ENCODE measurements around the gene PTTG2.
A peak's percentile ranks its signal among the peaks of the same experiment; 100 is the strongest.
"Not testable (repeated sequence)": the region's sequence is repeated elsewhere in the genome, so short reads cannot be mapped to it uniquely, and the experiment has no call there.

Gene PTTG2

DNA sequence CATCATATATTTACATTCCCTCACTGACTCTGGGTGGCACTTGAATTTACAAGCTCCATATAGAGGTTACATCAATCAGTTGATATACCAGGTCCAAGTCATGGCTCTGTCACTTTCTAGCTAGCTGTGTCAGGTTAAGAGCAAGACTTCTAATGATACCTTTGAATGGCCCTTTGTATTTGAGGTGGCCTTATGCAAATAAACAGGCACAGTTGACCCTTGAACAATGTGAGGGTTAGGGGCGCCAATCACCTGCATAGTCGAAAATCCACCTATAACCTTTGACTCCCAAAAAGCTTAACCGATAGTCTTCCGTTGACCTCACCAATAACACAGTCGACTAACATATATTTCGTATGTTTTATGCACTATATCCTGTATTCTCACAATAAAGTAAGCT, 1.3 kb upstream of the PTTG2 start:
- no peak for DNase-seq

- DNase-seq: no peak
These were observed 667 bp downstream of the PTTG2 start for GRCh38 chr4:37960679-37961450.

GRCh38 chr4:37964734-37965457, 4.7 kb downstream of the PTTG2 start:
- DNase-seq: no peak

DNA sequence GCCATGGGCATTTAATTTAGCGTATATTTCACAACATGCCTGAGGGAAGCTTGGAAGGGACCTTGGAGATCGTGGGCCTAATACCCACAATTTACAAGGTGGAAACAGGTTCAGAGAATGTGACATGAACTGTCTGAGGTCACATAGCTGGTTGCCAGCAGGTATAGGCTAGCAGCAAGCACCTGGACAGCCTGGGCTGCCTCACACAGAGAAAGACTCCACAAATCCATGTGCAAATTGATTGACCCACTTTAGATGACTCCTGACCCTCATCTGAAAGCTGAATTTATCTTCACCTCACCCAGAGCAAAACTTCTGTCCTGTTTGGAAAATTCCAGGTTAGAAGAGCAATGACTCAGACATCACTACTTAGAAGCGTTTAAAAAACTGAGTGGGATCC, 5.8 kb downstream of the PTTG2 start:
- no peak for DNase-seq

GRCh38 chr4:37967736-37968135, 7.5 kb downstream of the PTTG2 start:
- DNase-seq: no peak

GRCh38 chr4:37968747-37969146, 8.5 kb downstream of the PTTG2 start:
- DNase-seq: no peak

- peak; percentile 27 for DNase-seq
These were observed 10.5 kb downstream of the PTTG2 start for GRCh38 chr4:37970702-37971101.

GRCh38 chr4:37971202-37971601, 11.0 kb downstream of the PTTG2 start:
- no peak for DNase-seq

DNA sequence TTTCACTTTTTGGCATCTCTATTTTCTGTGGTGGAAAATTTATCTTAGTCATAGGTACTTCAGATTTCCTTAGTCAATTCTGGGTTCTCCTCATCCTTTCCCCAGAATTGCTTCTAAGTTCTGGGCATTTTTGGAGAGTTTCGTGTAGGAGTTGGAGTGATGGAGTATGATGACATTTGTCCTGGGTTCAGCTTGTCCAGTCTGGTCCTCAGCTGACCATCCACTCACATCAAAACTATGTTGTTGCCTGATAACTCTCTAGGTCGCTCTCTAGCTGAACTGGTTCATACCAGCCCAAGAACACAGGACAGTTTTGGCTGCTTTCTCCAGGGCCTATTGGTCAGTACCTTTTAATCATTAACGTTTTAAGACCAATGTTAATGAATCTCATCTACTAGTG, 13.2 kb downstream of the PTTG2 start:
- no peak for DNase-seq

DNA sequence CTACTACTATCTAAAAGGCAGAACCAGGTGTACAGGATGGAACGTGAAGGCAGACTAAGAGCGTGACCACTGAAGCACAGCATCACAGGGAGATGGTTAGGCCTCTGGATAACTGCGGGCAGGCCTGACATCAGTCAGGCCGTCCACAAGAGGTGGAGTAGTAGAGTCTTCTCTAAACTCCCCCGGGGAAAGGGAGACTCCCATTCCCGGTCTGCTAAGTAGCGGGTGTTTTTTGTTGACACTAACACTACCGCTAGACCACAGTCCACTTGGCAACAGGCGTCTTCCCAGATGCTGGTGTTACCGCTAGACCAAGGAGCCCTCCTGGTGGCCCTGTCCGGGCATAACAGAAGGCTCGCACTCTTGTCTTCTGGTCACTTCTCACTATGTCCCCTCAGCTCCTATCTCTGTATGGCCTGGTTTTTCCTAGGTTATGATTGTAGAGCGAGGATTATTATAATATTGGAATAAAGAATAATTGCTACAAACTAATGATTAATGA, 15.2 kb downstream of the PTTG2 start:
- not testable (repeated sequence) for DNase-seq

- DNase-seq: no peak
These were observed 16.3 kb downstream of the PTTG2 start for GRCh38 chr4:37976507-37976906.

DNA sequence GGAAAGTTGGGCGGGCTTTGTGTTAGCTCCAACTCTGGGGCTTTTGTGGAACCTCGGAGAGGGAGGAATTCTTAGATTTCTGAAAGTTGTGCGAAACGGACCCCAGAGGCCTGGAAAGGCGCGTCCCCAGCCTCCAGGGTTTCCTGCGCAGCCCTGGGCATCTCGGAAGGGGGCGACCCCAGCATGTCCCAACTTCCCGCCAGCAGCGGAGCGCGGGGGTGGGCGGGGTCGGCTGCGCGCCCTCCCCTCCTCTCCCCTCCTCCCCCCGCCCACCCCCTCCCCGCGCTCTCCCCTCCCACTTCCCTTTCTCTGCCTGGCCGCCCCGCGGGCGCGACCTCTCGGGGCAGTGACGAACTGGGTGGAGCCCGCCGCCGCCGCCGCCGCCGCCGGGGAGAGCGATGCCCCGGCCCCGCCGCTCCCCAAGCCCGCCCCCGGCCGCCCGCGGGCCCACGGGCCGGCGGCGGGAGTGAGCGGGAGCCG, 16.8 kb downstream of the PTTG2 start:
- peak; percentile 51 for DNase-seq

GRCh38 chr4:37977471-37978247, 17.5 kb downstream of the PTTG2 start:
- peak; percentile 36 for DNase-seq

GRCh38 chr4:37978248-37978924, 18.2 kb downstream of the PTTG2 start:
- peak; percentile 10 for DNase-seq

- DNase-seq: no peak
These were observed 20.0 kb downstream of the PTTG2 start for GRCh38 chr4:37980246-37980645.

GRCh38 chr4:37981425-37981824, 21.2 kb downstream of the PTTG2 start:
- DNase-seq: no peak

DNA sequence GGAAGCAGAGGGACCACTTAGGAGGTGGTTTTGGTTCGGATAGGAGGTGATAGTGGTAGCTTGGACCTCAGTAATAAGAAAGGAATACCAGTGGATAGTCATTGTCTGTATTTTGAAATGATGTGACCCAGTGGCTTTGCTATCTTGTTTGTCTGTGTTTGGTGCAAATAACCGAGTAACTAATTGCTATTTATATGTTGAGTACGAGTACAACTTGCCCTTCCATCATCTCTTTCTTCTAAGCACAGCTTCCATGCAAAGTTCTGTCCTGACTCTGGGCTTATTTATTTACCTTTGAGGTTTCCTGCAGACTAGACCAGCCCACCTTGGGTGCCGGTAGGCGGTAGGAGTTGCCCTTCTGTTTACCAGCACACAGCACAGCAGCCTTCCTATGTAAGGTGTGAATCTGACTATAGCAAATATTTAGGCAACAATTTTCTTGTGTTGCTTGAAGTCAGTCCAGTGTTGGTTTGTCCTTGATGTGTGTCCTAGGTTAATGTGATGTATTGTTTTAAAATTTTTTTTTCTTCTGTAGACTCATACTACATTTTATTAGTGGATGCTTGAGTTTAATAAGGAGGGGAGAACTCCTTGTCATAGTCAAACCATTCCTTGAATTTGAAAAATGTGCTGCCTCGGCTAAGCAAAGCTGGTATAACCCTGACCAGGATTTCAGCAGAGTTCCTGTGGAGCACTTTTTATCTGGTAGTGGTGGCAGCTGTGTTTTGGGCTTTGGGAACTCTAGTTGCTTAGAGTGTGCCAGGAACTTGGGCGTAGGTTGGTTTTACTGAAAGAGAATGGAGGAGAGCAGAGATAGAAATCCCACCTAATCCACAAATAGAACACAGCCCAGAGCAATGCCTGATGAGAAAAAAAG, 21.9 kb downstream of the PTTG2 start:
- no peak for DNase-seq

DNA sequence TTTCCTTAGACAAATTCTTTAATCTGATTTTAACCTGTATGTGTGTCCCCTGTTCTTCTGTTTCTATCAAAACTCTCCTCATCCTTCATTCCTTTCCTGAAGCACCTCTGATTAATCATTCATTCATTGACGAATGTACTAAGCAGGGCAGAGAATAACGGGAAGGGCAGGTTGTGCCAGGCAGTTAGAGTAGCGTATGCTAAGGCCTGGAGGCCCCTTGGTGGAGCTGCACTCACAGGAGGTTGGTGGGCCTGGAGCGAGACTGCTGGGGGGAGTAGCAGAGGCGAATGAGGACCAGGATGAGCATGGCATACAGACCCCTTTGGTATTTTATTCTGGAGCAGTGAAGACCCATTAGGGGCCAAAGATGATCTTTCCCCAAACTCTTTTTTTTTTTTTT, 22.5 kb downstream of the PTTG2 start:
- no peak for DNase-seq

DNA sequence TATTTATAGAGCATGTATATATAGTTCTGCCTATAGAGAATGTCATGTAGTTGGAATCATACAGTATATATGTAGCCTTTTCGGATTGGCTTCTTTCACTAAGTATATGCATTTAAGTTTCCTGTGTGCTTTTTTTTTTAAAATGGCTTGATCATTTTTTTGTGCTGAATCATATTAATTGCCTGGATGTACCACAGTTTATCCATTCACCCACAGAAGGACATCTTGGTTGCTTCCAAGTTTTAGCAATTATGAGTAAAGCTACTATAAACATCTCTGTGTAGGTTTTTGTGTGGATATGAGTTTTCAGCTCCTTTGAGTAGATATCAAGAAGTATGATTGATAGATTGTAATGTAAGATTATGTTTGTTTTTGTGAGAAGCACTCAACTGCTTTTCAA, 23.8 kb downstream of the PTTG2 start:
- no peak for DNase-seq

DNA sequence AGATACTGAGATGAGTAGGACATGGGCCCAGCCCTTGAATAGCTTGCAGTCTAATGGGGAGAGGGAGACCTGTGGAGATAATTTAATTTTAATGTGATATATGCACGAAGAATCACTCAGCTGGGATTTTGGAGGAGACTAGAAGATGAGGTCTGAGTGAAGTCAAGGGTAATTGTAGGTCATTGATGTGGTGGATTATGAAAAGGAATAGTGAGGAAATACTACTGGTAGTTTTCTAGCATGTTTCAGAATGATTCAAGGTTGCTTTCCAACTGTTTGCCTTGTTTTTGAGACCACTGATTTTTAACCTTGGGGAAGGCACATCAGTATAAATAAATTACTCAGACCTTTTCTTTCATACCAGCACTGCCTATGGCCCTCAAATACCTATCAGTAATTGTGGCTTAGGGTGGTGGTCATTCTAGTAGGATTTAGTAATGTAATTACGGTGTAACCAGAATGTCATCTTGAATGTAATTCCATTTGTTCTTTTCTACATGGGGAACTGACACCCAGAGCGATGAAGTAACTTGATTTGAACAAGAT, 25.6 kb downstream of the PTTG2 start:
- DNase-seq: no peak

- DNase-seq: no peak
These were observed 28.5 kb downstream of the PTTG2 start for GRCh38 chr4:37988670-37989069.

All from GF-D8 (cell line).